ENCODE data around the gene HBG1. TPM values are rescaled to one million over a fixed set of nuclear protein-coding genes. Genes with fewer than 3 reads are reported as not detected.

The HBG1 gene
- total and polyA plus RNA-seq, 7 donors, result 1.3 TPM; not detected in 6

GRCh38 chr11:5280582-5281102 lies 31.0 kb upstream of the HBG1 start:
- peak; percentile 54 to 66 for DNase-seq
- peak in 3 of 4 donors; percentile 55 to 79 (median 56) for ATAC-seq
- Histone ChIP-seq H3K27me3 (ENCODE audit: insufficient read depth in 3 of 3, low read length in 2 of 3) (no peaks in the 10 kb centered on the region), H3K9me3 (no peaks in the 10 kb centered on the region), H3K4me1 (no peaks in the 10 kb centered on the region), H3K4me3 (no peak overlapping the region), H3K27ac (no peak overlapping the region), H3K36me3 (ENCODE audit: insufficient read depth in 1 of 2, low read depth in 1 of 2) (no peaks in the 10 kb centered on the region)
- 51 to 64% (median 53%) methylated on average over 3 of the region's 3 CpGs for WGBS, 3 donors
- TF ChIP-seq CTCF (IDR thresholded peaks at IDR 0.05), result no peak
- intact Hi-C loops (cut with DNase I), result no loop called here

GRCh38 chr11:5279471-5280090 lies 29.9 kb upstream of the HBG1 start:
- ATAC-seq (no peak), DNase-seq (no peak)
- Histone ChIP-seq H3K4me1 (no peaks in the 10 kb centered on the region), H3K27me3 (ENCODE audit: insufficient read depth in 3 of 3, low read length in 2 of 3) (no peaks in the 10 kb centered on the region), H3K27ac (no peak overlapping the region), H3K36me3 (ENCODE audit: insufficient read depth in 1 of 2, low read depth in 1 of 2) (no peaks in the 10 kb centered on the region), H3K9me3 (no peaks in the 10 kb centered on the region), H3K4me3 (no peak overlapping the region)
- 70 to 73% (median 72%) methylated on average over 4 of the region's 4 CpGs for WGBS, 3 donors
- TF ChIP-seq CTCF (IDR thresholded peaks at IDR 0.05), result no peak
- intact Hi-C loops (cut with DNase I), result no loop called here

- TF ChIP-seq CTCF (IDR thresholded peaks at IDR 0.05), result no peak
- Histone ChIP-seq H3K27me3 (ENCODE audit: insufficient read depth in 3 of 3, low read length in 2 of 3) (no peaks in the 10 kb centered on the region), H3K9me3 (no peaks in the 10 kb centered on the region), H3K4me1 (no peaks in the 10 kb centered on the region), H3K36me3 (ENCODE audit: insufficient read depth in 1 of 2, low read depth in 1 of 2) (no peaks in the 10 kb centered on the region), H3K4me3 (no peak overlapping the region), H3K27ac (no peak overlapping the region)
- 14 to 65% (median 56%) methylated on average over 1 of the region's 1 CpG for WGBS, 3 donors
- ATAC-seq (no peak), DNase-seq (no peak)
- intact Hi-C loops (cut with DNase I), result no loop called here
Observed at GRCh38 chr11:5277807-5278382, 28.2 kb upstream of the HBG1 start.

GRCh38 chr11:5276697-5277096 lies 27.0 kb upstream of the HBG1 start:
- ATAC-seq, result no peak
- Histone ChIP-seq H3K27ac (no peak overlapping the region), H3K4me3 (no peak overlapping the region), H3K27me3 (ENCODE audit: insufficient read depth in 3 of 3, low read length in 2 of 3) (no peaks in the 10 kb centered on the region), H3K4me1 (no peaks in the 10 kb centered on the region), H3K36me3 (ENCODE audit: insufficient read depth in 1 of 2, low read depth in 1 of 2) (no peaks in the 10 kb centered on the region), H3K9me3 (no peaks in the 10 kb centered on the region)
- 67 to 80% (median 70%) methylated on average over 2 of the region's 2 CpGs for WGBS, 3 donors
- no peak for DNase-seq
- TF ChIP-seq CTCF (IDR thresholded peaks at IDR 0.05), result no peak
- intact Hi-C loops (cut with DNase I), result no loop called here

Data from psoas muscle (tissue), 8 donors.